GM18511 (cell line): ENCODE measurements around the gene HCCS.

Experiments
- ATAC-seq: cut with Tn5 transposase; IDR thresholded peaks from one replicate; pipeline ENCODE4 v1.9.1; 2021; ENCODE audit warnings: mild to moderate bottlenecking, moderate library complexity; ENCODE audit not compliant: unreplicated experiment

The HCCS gene

DNA sequence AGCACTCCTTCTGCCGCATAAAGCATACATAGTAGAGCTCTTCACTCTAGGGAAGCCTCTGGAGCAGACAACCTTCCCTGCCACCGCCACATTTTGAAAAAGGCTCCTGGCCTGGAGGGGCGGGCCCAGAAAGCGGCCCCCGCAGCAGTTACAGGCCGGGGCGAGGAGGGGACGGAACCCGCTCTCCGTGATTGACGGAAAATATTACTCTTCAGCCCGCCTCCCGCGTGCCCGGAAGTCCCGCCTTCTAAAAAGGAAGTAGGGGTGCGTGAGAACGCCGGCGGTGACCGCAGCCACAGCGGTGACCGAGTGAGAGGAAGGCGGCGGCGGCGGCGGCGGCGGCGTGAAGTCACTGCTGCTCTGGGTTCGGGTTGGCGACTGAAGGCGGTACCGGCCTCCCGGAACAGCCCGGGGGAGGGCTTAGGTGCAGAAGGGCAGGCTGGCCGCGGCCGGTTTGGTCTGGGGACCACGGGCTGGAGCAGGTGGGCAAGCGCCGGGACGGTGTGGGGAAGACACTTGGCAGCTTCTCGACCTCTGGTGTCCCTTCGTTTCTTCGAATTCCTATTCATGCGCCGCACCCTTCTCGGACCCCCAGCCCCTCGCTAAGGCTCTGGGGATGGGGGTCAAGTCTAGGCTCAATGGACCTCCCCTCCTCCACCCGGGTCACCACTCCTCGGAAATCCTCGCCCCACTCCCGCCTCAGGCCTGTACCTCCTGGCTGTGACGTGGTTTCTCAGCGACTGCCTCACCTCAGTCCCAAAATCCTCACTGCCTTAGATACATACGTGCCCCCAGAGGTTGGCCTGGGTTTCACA is at the start of gene HCCS:
Gene HCCS (plus strand): TSS at position 296 of the 815 bp plus-strand sequence. CDS start 729 bp downstream, outside the sequence.
- peak; percentile 89 for ATAC-seq

- ATAC-seq: no peak
Measured at GRCh38 chrX:11064276-11064675, 46.9 kb upstream of the HCCS start.

GRCh38 chrX:11064851-11065600 is 46.1 kb upstream of the HCCS start:
- ATAC-seq: no peak

- ATAC-seq: no peak
Measured at GRCh38 chrX:11066812-11067211, 44.3 kb upstream of the HCCS start.

DNA sequence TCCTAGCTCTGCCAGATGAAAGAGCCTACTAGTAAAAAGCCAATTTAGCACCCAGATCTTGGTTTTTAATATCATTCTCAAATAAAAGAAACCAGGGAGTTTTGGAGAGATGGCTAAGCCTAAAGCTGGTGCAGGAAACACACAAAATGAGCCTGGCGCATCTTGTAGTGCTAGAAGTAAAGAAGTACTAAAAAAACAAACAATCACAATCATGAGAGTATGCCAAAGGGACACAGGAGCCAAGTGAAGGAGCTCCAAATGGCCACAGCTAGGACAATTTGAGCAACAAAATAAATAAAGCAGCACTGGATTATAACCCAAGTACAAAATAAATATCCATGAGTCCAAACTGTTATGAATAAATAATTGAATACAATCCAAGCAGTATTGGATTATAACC is 37.8 kb upstream of the HCCS start:
- ATAC-seq: no peak

DNA sequence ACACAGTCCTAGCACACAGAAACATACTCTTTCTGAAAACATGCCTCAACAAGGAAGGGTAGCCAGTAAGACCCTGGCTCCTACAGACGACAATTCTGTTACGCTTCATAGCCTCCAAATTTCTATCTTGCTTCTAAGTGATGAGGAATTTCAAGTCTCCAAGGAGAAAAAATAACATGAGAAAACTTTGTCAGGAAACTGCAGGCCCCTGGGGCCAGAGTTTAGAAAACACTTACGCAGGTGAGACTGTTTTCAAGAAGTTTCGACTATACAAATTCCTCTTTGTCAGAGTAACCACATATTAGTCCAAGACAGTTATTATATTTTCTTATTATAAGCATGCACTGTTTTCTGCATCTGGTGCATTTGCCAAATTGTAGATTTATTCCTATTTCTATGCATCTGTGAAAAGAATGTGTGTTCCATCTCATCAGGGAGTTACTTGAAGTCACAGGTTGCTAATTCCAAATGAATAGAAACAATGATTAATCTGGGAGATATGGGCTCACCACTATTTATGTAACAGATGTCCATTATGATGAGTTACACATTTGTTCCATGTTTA is 30.3 kb upstream of the HCCS start:
- ATAC-seq: no peak

DNA sequence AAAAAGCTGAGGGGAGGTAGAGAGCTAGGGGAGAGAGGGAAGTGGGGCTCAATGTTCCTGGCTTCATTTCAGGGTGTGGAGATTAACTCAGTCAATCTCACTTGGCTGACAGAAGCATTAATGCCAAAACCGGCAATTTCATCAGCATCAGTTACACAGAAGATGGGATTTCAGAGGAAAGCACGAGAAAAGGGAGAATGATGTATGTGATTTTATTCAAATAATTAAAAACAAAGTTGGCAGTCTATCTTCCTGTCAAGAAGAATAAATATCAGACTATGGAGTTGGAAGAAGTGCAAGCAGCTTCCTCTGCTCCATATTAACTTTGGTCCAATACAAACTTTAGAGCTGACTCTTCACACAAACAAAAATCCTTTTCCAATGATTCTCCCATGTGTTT is 29.6 kb upstream of the HCCS start:
- no peak for ATAC-seq

DNA sequence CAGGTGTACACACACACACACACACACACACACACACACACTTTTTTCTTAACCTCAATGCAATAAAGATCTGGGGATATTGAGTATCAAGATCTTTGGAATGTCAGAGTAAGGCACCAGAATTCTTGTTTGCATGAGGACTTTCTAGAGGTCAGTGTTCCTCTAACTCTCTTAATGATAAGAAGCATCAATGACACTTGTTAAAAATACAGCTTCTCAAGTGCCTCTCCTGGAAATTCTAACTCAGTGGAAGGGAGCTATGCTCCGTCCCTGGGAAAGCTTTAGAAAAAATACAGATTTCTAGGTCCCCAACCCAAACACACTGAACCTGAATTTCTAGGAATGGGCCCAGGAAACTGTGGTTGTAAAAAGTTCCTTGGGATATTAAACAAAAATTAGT is 25.8 kb upstream of the HCCS start:
- no peak for ATAC-seq

DNA sequence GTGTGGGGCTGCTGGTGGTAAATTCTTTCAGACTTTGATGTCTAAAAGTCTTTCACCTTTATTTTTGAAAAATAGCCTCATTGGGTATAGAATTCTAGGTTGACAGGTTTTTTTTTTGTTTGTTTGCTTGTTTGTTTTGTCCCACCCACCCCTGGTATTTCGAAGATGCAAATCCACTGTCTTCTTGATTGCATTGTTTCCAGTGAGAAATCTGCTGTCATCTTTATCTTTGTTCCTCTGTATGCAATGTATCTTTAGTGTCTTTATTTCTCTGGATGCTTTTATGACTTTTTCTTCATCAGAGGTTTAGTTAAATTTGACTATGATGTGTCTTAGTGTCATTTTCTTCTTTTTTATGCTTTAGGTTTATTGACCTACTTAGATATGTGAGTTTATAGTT is 21.3 kb upstream of the HCCS start:
- no peak for ATAC-seq

DNA sequence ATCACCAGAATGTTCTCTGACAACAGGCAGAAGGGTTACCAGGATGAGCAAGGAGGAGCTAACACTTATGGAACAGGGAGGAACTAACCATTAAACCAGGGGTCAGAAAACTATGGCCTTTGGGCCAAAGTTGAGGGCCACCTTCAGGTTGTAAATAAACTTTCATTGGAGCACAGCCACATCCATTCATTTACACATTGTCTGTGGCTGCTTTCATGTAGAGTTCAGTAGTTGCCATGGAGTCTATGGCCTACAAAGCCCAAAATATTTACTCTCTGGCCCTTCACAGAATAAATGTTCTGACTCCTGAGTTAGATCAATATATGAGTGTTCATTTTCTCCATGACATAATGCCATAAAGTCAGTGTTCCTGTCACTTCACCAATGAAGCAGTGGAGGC is 13.2 kb upstream of the HCCS start:
- ATAC-seq: no peak

- ATAC-seq: no peak
Measured at GRCh38 chrX:11099465-11099864, 11.7 kb upstream of the HCCS start.

DNA sequence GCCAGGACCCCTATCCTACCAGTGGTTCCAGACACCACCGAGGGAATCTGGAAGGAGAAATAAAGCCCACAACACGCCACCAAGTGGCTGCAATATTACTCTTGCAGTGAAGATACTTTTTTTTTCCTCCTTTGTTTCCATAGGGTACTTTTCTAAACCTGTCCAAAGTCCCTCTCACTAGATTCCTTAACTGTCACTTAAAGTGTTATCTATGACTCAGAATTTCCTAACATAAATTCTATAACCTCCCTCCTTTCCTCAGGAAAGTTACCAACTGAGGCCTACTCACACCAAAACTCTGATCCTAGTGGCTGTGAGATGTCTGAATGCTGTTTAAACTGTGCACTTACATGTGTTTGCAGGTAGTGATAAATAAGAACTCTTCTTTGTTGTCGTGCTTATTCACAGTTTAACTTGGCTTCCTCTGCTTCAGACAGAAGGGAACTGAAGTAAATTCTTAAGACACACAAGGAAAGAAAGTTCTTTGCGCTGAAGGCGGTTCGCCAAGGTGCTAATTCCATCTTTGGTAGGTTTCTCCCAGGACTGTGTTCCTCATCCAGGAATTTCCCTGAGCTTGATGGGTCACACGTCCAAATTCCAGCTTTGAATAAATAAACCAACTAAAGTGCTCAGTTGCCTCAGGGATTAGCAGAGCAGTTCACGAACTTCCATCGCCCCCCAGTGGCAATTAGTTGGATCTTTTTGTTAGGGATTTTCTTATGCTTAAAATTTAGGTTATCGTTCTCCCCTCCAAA is 10.7 kb upstream of the HCCS start:
- ATAC-seq: no peak

DNA sequence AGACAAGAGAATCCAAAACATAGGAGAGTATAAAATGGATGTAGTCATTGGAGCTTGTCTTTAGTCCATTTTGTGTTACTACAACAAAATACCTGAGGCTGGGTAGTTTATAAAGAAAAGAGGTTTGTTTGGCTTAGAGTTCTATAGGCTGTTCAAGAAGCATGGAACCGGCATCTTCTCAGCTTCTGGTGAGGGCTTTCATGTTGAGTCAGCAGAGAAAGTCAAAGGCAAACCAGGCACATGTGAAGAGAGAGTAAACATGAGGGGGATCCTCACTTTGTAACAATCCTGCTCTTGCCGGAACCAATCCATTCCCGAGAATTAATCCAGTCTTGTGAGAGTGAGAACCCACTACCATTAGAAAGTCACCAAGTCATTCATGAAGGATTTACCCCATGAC is 8.1 kb upstream of the HCCS start:
- ATAC-seq: peak; percentile 80

- no peak for ATAC-seq
Measured at GRCh38 chrX:11103751-11104150, 7.4 kb upstream of the HCCS start.

- no peak for ATAC-seq
Measured at GRCh38 chrX:11105080-11105479, 6.1 kb upstream of the HCCS start.

DNA sequence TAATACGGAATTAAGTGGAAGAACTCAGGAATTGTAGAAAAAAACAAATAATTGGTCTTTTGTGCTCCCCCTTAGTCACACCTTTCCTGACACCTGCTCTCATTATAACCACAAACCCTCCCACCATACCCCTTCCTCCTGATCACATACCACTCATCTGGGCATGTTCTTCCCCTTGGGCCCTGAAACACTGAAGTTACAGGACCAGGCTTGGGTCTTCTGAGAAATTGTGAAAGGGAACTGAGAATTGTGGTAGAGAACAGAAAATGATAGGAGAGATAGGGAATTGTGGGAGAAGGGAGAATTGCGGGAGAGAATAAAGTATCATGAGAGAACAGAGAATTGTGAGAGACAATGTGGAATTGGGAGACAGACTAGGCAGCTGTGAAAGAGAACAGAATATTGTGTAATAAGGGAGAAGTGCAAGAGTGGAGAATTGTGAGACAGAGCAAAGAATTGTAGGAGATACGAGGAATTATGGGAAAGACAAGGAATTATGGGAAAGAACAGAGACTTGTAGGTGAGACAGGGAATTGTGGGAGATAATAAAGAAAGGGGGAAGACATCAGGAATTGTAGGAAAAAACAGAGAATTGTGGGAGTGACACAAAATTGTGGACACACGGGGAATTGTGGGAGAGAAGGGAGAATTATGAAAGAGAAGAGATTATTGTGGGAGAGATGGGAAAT is 2.7 kb upstream of the HCCS start:
- ATAC-seq: no peak

GRCh38 chrX:11109968-11110367 is 1.2 kb upstream of the HCCS start:
- ATAC-seq: no peak

- ATAC-seq: no peak
Measured at GRCh38 chrX:11111947-11112346, 815 bp downstream of the HCCS start.

DNA sequence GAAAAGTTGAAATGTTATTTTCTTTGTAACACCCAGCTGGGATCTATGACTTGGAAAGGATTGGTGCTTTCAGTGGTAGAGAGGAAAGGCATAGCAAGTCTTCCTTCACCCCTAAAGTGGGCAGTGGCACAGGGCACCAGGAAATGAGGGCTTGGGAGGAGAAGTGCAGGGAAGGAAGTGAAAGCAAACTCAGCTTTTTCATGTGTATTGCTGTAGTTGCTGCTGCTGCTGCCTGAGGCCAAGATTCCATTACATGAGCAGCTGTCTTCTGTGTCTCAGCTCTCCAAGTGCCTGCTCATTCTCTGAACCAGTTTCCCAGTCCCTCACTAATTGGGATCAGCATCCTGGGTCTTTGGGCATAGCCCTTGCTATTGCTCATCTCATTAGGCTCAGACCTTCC is 2.6 kb downstream of the HCCS start:
- peak; percentile 30 for ATAC-seq

DNA sequence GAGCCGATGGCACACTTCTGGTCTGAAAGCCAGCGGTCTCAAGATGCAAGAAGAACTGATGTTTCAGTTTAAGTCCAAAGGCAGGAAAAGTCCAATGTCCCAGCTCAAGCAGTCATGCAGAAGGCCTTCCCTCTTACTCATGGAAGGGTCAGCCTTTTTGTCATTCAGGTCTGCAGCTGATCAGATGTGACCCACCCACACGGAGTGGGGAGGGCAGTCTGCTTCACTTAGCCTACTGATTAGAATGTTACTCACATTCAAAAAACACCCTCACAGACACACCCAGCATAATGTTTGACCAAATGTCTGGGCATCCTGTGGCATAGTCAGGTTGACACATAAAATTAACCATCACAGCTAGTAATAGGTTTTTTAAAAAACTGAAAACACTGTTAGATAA is 6.6 kb downstream of the HCCS start:
- ATAC-seq: no peak
